GM18951 (cell line): ENCODE data around the gene TSGA10IP.

Source experiments
- POLR2A ChIP-seq: IDR thresholded peaks from 4 replicates; pipeline ENCODE4 v1.6.1; 2011; ENCODE audit warnings: mild to moderate bottlenecking; ENCODE audit not compliant: insufficient read length, insufficient read depth; ENCODE audit errors: extremely low read depth
- in situ Hi-C: fragments of 300-500 bp; cut with MboI; formaldehyde crosslinking; loops from one replicate; pipeline ENCODE4 v1.12.0; 2022; ENCODE audit warnings: low sequenced_read_pairs, mixed read lengths, inconsistent platforms; ENCODE audit not compliant: unreplicated experiment

Gene TSGA10IP

GRCh38 chr11:65945430-65945911, at the start of gene TSGA10IP:
Gene TSGA10IP, plus strand, starts transcription at chr11:65945480. Its CDS starts 196 bp downstream, at chr11:65945676.
- in situ Hi-C loops: no loop called here
- TF ChIP-seq POLR2A: no peak

- in situ Hi-C loops: no loop called here
- no peak for TF ChIP-seq POLR2A
Observed at GRCh38 chr11:65895482-65895981, 49.7 kb upstream of the TSGA10IP start.

- TF ChIP-seq POLR2A: no peak
- in situ Hi-C loops: no loop called here
Observed at GRCh38 chr11:65896034-65896999, 49.0 kb upstream of the TSGA10IP start.

- no peak for TF ChIP-seq POLR2A
- in situ Hi-C loops: no loop called here
Observed at GRCh38 chr11:65897020-65897471, 48.2 kb upstream of the TSGA10IP start.

- TF ChIP-seq POLR2A: no peak
- in situ Hi-C loops: no loop called here
Observed at GRCh38 chr11:65898656-65899355, 46.5 kb upstream of the TSGA10IP start.

GRCh38 chr11:65899356-65900124, 45.7 kb upstream of the TSGA10IP start:
- in situ Hi-C loops: no loop called here
- TF ChIP-seq POLR2A: peak; percentile 45

- peak; percentile 74 for TF ChIP-seq POLR2A
- in situ Hi-C loops: no loop called here
Observed at GRCh38 chr11:65900125-65900898, 45.0 kb upstream of the TSGA10IP start, which contains the start of gene FOSL1. Gene FOSL1, minus strand, starts transcription at chr11:65900388. Its CDS starts 49 bp downstream, at chr11:65900339.

- in situ Hi-C loops: no loop called here
- no peak for TF ChIP-seq POLR2A
Observed at GRCh38 chr11:65900899-65901180, 44.4 kb upstream of the TSGA10IP start.

- in situ Hi-C loops: no loop called here
- TF ChIP-seq POLR2A: no peak
Observed at GRCh38 chr11:65903068-65903481, 42.2 kb upstream of the TSGA10IP start.

- no peak for TF ChIP-seq POLR2A
- in situ Hi-C loops: no loop called here
Observed at GRCh38 chr11:65903715-65904114, 41.6 kb upstream of the TSGA10IP start.

- no peak for TF ChIP-seq POLR2A
- in situ Hi-C loops: no loop called here
Observed at GRCh38 chr11:65906602-65907001, 38.7 kb upstream of the TSGA10IP start.

GRCh38 chr11:65907878-65908277, 37.4 kb upstream of the TSGA10IP start:
- no peak for TF ChIP-seq POLR2A
- in situ Hi-C loops: no loop called here
